ENCODE measurements around the gene GAS7. TPM values are rescaled to one million over a fixed set of nuclear protein-coding genes. Genes with fewer than 3 reads are reported as not detected.

Gene GAS7
- total and polyA plus RNA-seq, 10 of the 15 experiments (the other 5 are each of a cell fraction or from before 2014, with no cell fraction given), result 2.3 to 53.4 (median 24.0) TPM

- TF ChIP-seq POLR2AphosphoS2 (IDR thresholded peaks at IDR 0.05; ENCODE audit: low read depth, low read length) (no peak), NBN (IDR thresholded peaks at IDR 0.05) (no peak), MTA2 (IDR thresholded peaks at IDR 0.05; ENCODE audit: low read depth) (no peak), SMAD1 (IDR thresholded peaks at IDR 0.05; ENCODE audit: low read depth, partially characterized antibody) (no peak), CHD2 (IDR thresholded peaks at IDR 0.05; ENCODE audit: borderline replicate concordance, low read depth, low read length) (no peak), ATF2 (IDR thresholded peaks at IDR 0.05; ENCODE audit: low read length) (no peak), RBBP5 (conservative IDR thresholded peaks at IDR 0.05) (no peak)
- TF ChIP-seq, protein P1, sequence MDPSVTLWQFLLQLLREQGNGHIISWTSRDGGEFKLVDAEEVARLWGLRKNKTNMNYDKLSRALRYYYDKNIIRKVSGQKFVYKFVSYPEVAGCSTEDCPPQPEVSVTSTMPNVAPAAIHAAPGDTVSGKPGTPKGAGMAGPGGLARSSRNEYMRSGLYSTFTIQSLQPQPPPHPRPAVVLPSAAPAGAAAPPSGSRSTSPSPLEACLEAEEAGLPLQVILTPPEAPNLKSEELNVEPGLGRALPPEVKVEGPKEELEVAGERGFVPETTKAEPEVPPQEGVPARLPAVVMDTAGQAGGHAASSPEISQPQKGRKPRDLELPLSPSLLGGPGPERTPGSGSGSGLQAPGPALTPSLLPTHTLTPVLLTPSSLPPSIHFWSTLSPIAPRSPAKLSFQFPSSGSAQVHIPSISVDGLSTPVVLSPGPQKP (IDR thresholded peaks at IDR 0.05; ENCODE audit: low read depth, low read length), result no peak
Observed at GRCh38 chr17:10072556-10073425, 125.6 kb downstream of the GAS7 start (continued).

- H3K4me3 ChIP-seq, result no peak overlapping the region
- no peak for DNase-seq (ENCODE audit: low read depth, low spot score)
- H3K79me2 ChIP-seq (ENCODE audit: control insufficient read depth, insufficient read depth, low read length), result no peaks in the 10 kb centered on the region
- FAIRE-seq, result no peak
- no peaks in the 10 kb centered on the region for H4K20me1 ChIP-seq (ENCODE audit: control insufficient read depth, insufficient read depth)
- ChIA-PET CTCF (no interaction called here), POLR2A (no interaction called here), RAD21 (ENCODE audit: unreplicated experiment) (no interaction called here), SMC1A (ENCODE audit: uncharacterized antibody, unreplicated experiment) (no interaction called here)
- no peak overlapping the region for H3K9ac ChIP-seq (ENCODE audit: control insufficient read depth, insufficient read depth, low read length)
- H3K27ac ChIP-seq (ENCODE audit: control insufficient read depth, insufficient read depth), result no peak overlapping the region
- intact Hi-C loops (cut with micrococcal nuclease; ENCODE audit: unreplicated experiment), result no loop called here
- WGBS (ENCODE audit: insufficient coverage, insufficient replicate concordance, low lambda C conversion rate, missing lambda C conversion rate), result 88% methylated on average over 4 of the region's 4 CpGs
- no peak overlapping the region for H2AFZ ChIP-seq (ENCODE audit: control insufficient read depth, low read depth, low read length)
- no peak overlapping the region for H3K4me2 ChIP-seq (ENCODE audit: control insufficient read depth, insufficient read depth)
- in situ Hi-C loops (cut with MboI), result no loop called here
- H3K9me3 ChIP-seq (replicated peaks; ENCODE audit: control insufficient read depth, insufficient read depth, low read length), result no peaks in the 10 kb centered on the region; the same call in 2 of the 3 replicates
- H3K36me3 ChIP-seq (ENCODE audit: control insufficient read depth in 2 of 2, insufficient read depth in 2 of 2, low read length in 1 of 2), result no peaks in the 10 kb centered on the region
- H3K27me3 ChIP-seq (replicated peaks in 1 of 2; ENCODE audit: control insufficient read depth in 2 of 2, insufficient read depth in 2 of 2, low read length in 1 of 2), result no peaks in the 10 kb centered on the region
- no peak for ATAC-seq
- no TSS peak for BruUV-seq (replicated peaks)
- H3K4me1 ChIP-seq (ENCODE audit: control insufficient read depth, insufficient read depth, low read length), result peaks cover 9% of the 10 kb centered on the region
- TF ChIP-seq NFYA (IDR thresholded peaks at IDR 0.05; ENCODE audit: borderline replicate concordance, low read depth, low read length) (no peak), RUNX3 (IDR thresholded peaks at IDR 0.05; ENCODE audit: low read length) (no peak), NFXL1 (IDR thresholded peaks at IDR 0.05; ENCODE audit: borderline replicate concordance) (no peak), EZH2 (IDR thresholded peaks at IDR 0.05; ENCODE audit: borderline replicate concordance, control insufficient read depth, low read depth, low read length) (no peak), IRF4 (IDR thresholded peaks at IDR 0.05; ENCODE audit: low read depth, low read length) (no peak), ZNF274 (IDR thresholded peaks at IDR 0.05; ENCODE audit: insufficient read depth, insufficient read length) (no peak), BCL3 (IDR thresholded peaks at IDR 0.05; ENCODE audit: borderline replicate concordance, insufficient read depth, low read depth, low read length, poor library complexity, severe bottlenecking) (no peak), HSF1 (IDR thresholded peaks at IDR 0.05; ENCODE audit: low read depth, low read length) (no peak), SP1 (IDR thresholded peaks at IDR 0.05; ENCODE audit: low read depth, low read length) (no peak)
Observed at GRCh38 chr17:10072086-10072485, 126.3 kb downstream of the GAS7 start.
